Cerebellar nuclear complex (tissue), 1 donor: ENCODE measurements around the gene SRP72.

Experiments
- DNase-seq, 2 experiments: peaks; one replicate each; lab custom pipeline; 2025; lab: John Stamatoyannopoulos, UW

Gene SRP72

DNA sequence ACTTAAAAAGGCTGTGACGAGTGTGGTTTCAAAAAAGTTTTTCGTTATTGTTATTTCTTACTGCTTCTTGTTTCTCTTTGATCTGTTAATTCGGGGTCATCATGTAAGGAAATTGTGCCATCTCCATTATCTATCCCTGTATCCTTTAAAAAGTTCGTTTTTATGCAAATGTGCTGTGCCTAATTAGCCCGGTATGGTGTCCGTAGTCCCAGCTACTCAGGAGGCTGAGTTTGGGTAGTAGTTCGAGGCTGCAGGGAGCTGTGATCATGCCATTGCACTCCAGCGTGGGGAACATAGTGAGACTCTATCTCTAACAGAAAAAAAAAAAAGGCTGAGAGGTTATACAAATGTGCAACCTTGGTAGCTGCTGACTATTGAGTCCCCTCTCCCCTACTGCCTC, 83.2 kb downstream of the SRP72 start:
- no peak for DNase-seq

GRCh38 chr4:56551516-56551915, 84.1 kb downstream of the SRP72 start:
- no peak for DNase-seq

GRCh38 chr4:56552273-56552672, 84.9 kb downstream of the SRP72 start:
- no peak for DNase-seq
